CD4-positive, alpha-beta T cell (primary cell): Measurements from ENCODE around the gene LRRC75A. TPM values are rescaled to one million over a fixed set of nuclear protein-coding genes. Genes with fewer than 3 reads are reported as not detected.
A peak's percentile ranks its signal among the peaks of the same experiment; 100 is the strongest.

Source experiments
- ATAC-seq: fragments of 200-7000 bp; cut with Tn5 transposase; one replicate; pipeline ENCODE4 v1.10.0; 2022; ENCODE audit warnings: mild to moderate bottlenecking; ENCODE audit not compliant: poor library complexity
- CTCF ChIA-PET: fragments of 350-600 bp; sonication (Branson Sonifier 250); formaldehyde crosslinking; loops from one replicate; lab custom pipeline; 2021; ENCODE audit warnings: antibody characterized with exemption, inconsistent platforms; lab: Charles Lee
- POLR2A ChIA-PET: fragments of 350-600 bp; sonication (Branson Sonifier 250); formaldehyde crosslinking; loops from one replicate; lab custom pipeline; 2021; ENCODE audit warnings: antibody characterized with exemption, inconsistent platforms; lab: Charles Lee
- DNase-seq, 14 experiments: peaks; one replicate each; pipeline ENCODE4 v3.0.0-alpha.2; 2013 to 2020; ENCODE audit warnings: mixed read lengths in 2 of 14
- H3K27ac ChIP-seq, 2 donors: one replicate each; pipeline versions ENCODE4 v1.5.1 to v1.7.0; 2013; ENCODE audit warnings: low read length in 2 of 2, low read depth in 1 of 2, mild to moderate bottlenecking in 1 of 2
- H3K27me3 ChIP-seq, 2 experiments: 1 replicate in 1 of 2; 2 replicates in 1 of 2; pipeline versions ENCODE4 v1.6.1 to v1.7.0; 2013; ENCODE audit warnings: low read length in 2 of 2, control low read depth in 1 of 2, mild to moderate bottlenecking in 1 of 2, moderate library complexity in 1 of 2; ENCODE audit not compliant: insufficient read depth in 2 of 2, control insufficient read depth in 1 of 2
- H3K36me3 ChIP-seq: one replicate; pipeline ENCODE4 v1.6.1; 2013; ENCODE audit warnings: low read length, control low read depth; ENCODE audit not compliant: insufficient read depth
- H3K4me1 ChIP-seq: one replicate; pipeline ENCODE4 v1.6.1; 2013; ENCODE audit warnings: low read length, control low read depth; ENCODE audit not compliant: insufficient read depth
- H3K4me3 ChIP-seq: one replicate; pipeline ENCODE4 v1.5.1; 2013; ENCODE audit warnings: mild to moderate bottlenecking, low read length, moderate library complexity
- H3K9me3 ChIP-seq, 2 experiments: 1 replicate in 1 of 2; 2 replicates in 1 of 2; pipeline versions ENCODE4 v1.6.1 to v1.7.0; 2013; ENCODE audit warnings: low read length in 2 of 2, mild to moderate bottlenecking in 2 of 2, control low read depth in 1 of 2, moderate library complexity in 1 of 2; ENCODE audit not compliant: control insufficient read depth in 1 of 2, insufficient read depth in 1 of 2
- H3K27ac Mint-ChIP-seq: one replicate; pipeline ENCODE4 v1.8.0; 2020; ENCODE audit warnings: mixed read lengths
- H3K27me3 Mint-ChIP-seq: one replicate; pipeline ENCODE4 v1.8.0; 2021; ENCODE audit warnings: mixed read lengths
- H3K36me3 Mint-ChIP-seq: one replicate; pipeline ENCODE4 v1.8.0; 2021; ENCODE audit warnings: low read depth, mixed read lengths
- H3K4me1 Mint-ChIP-seq: one replicate; pipeline ENCODE4 v1.8.0; 2021; ENCODE audit warnings: low read depth, mixed read lengths
- H3K4me3 Mint-ChIP-seq: one replicate; pipeline ENCODE4 v1.8.0; 2020; ENCODE audit warnings: mild to moderate bottlenecking, mixed read lengths
- H3K9me3 Mint-ChIP-seq: one replicate; pipeline ENCODE4 v1.8.0; 2020; ENCODE audit warnings: mixed read lengths
- intact Hi-C, 2 experiments: fragments of 100-400 bp; cut with DNase I in 1 of 2; cut with micrococcal nuclease in 1 of 2; formaldehyde crosslinking; loops; one replicate each; pipeline versions ENCODE4 v1.15.1 to v1.9.0; 2023 to 2025; cut with DNase I, micrococcal nuclease
- total RNA-seq, 174 experiments: library from RNA in 2 of 174; stranded (reverse) in 2 of 174; gene quantifications; one replicate each; pipeline ENCODE4 v1.2.3 and lab custom pipeline; 2021 to 2026
- TF ChIP-seq, protein P1 (sequence below): fragments of 200-600 bp; IDR thresholded peaks from one replicate; pipeline ENCODE4 v1.8.0; 2022; ENCODE audit warnings: antibody characterized with exemption, mild to moderate bottlenecking

LRRC75A gene
- total RNA-seq, 2 experiments from 2014 or later = 1.5 to 1.9 TPM

DNA sequence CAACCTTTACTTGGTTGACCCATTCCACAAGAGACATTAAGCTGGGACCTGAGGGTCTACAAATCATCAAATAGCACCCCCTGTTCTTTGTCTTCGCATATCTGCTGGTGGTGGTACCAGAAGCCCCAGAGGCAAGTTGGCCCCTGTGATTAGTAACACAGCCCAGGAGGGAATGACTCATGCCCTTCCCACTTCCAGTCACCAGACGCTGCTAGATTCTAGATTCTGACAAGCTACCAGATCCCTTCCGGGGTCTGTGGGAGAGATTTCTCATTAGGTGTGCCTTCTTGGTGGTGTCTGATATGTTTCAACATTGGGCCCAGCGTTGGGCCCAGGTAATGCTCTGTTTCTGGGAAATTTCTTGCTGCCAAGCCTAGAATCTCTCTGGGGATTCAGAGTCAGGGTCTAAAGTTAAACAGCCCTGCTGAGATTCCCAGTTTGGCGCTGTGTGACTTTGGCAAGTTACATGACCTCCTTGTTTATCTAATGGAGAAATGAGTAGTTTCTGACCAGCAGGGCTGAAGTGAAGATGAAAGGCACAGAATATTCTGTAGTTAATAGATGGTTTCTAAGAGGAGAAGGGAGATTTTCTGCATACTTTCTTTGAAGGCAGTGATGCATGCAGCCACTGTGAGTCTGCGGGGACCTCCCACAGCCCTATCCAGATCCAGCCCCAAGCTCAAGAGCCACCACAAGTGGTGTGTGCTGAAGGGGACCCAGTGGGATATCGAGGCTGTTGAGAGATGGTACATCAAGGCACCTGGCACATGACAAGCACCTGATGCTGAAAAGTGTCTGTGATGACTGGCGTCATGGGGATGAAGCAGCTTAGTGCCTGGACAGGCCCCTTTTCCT is 72.7 kb downstream of the LRRC75A start:
- ChIA-PET CTCF (interaction anchor here (0.8 to 1.1 kb wide), 2 partner anchors 9 to 55 kb away, joined by 4 to 6 read pairs; no protein-coding TSS in a partner anchor), POLR2A (interaction anchor here (0.6 kb wide), 1 partner anchor 9 kb away, joined by 3 read pairs; no protein-coding TSS in a partner anchor)
- TF ChIP-seq, protein P1, sequence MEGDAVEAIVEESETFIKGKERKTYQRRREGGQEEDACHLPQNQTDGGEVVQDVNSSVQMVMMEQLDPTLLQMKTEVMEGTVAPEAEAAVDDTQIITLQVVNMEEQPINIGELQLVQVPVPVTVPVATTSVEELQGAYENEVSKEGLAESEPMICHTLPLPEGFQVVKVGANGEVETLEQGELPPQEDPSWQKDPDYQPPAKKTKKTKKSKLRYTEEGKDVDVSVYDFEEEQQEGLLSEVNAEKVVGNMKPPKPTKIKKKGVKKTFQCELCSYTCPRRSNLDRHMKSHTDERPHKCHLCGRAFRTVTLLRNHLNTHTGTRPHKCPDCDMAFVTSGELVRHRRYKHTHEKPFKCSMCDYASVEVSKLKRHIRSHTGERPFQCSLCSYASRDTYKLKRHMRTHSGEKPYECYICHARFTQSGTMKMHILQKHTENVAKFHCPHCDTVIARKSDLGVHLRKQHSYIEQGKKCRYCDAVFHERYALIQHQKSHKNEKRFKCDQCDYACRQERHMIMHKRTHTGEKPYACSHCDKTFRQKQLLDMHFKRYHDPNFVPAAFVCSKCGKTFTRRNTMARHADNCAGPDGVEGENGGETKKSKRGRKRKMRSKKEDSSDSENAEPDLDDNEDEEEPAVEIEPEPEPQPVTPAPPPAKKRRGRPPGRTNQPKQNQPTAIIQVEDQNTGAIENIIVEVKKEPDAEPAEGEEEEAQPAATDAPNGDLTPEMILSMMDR = no peak
- Mint-ChIP-seq H3K4me3 (peak overlapping the region; percentile 75), H3K36me3 (peaks cover 74% of the 10 kb centered on the region), H3K4me1 (peaks cover 52% of the 10 kb centered on the region), H3K27me3 (no peaks in the 10 kb centered on the region), H3K27ac (peak overlapping the region; percentile 85), H3K9me3 (no peaks in the 10 kb centered on the region)
- no peak for ATAC-seq
- H3K36me3 ChIP-seq = peaks cover 61% of the 10 kb centered on the region
- H3K27me3 ChIP-seq = no peaks in the 10 kb centered on the region
- H3K9me3 ChIP-seq = no peaks in the 10 kb centered on the region
- intact Hi-C loops = loop anchor here in 1 of 2 experiments (2.0 to 10.0 kb wide), 2 partner anchors 18 to 54 kb away; no protein-coding TSS in a partner anchor
- H3K27ac ChIP-seq = peak overlapping the region in 1 of 2 donors; percentile 44
- peak in 8 of 14 experiments; percentile 15 to 67 (median 44) for DNase-seq
- H3K4me1 ChIP-seq = peaks cover 64% of the 10 kb centered on the region
- H3K4me3 ChIP-seq = peak overlapping the region; percentile 14

DNA sequence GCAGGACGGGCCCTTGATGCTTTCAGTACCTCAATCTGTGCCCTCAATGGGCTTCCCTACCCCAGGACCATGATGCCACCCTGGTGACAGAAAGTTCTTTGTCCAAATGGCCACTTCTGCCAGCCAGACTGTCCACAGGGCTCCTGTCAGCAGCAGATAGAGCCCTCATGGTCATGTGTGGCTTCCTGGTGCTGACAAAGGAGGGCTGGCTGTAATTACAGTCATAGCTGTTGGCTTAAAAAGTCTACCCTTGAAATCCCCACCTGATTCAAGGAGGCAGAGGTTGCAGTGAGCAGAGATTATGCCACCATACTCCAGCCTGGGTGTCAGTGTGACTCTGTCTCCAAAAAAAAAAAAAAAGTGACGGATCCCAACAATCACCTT is 73.3 kb downstream of the LRRC75A start:
- Mint-ChIP-seq H3K4me3 (peak overlapping the region; percentile 75), H3K4me1 (peaks cover 55% of the 10 kb centered on the region), H3K36me3 (peaks cover 74% of the 10 kb centered on the region), H3K27me3 (no peaks in the 10 kb centered on the region), H3K27ac (peak overlapping the region; percentile 85), H3K9me3 (no peaks in the 10 kb centered on the region)
- Histone ChIP-seq H3K4me3 (no peak overlapping the region), H3K9me3 (no peaks in the 10 kb centered on the region), H3K36me3 (peaks cover 60% of the 10 kb centered on the region), H3K27ac (peak overlapping the region in 1 of 2 donors; percentile 18), H3K27me3 (no peaks in the 10 kb centered on the region), H3K4me1 (peaks cover 64% of the 10 kb centered on the region)
- DNase-seq (no peak), ATAC-seq (no peak)
- TF ChIP-seq, protein P1 = no peak
- intact Hi-C loops = loop anchor here in 1 of 2 experiments (2.0 to 10.0 kb wide), 2 partner anchors 18 to 54 kb away; no protein-coding TSS in a partner anchor
- POLR2A ChIA-PET = interaction anchor here (0.6 kb wide), 1 partner anchor 9 kb away, joined by 3 read pairs; no protein-coding TSS in a partner anchor
- CTCF ChIA-PET = interaction anchor here (0.8 to 1.1 kb wide), 2 partner anchors 9 to 55 kb away, joined by 4 to 6 read pairs; no protein-coding TSS in a partner anchor

DNA sequence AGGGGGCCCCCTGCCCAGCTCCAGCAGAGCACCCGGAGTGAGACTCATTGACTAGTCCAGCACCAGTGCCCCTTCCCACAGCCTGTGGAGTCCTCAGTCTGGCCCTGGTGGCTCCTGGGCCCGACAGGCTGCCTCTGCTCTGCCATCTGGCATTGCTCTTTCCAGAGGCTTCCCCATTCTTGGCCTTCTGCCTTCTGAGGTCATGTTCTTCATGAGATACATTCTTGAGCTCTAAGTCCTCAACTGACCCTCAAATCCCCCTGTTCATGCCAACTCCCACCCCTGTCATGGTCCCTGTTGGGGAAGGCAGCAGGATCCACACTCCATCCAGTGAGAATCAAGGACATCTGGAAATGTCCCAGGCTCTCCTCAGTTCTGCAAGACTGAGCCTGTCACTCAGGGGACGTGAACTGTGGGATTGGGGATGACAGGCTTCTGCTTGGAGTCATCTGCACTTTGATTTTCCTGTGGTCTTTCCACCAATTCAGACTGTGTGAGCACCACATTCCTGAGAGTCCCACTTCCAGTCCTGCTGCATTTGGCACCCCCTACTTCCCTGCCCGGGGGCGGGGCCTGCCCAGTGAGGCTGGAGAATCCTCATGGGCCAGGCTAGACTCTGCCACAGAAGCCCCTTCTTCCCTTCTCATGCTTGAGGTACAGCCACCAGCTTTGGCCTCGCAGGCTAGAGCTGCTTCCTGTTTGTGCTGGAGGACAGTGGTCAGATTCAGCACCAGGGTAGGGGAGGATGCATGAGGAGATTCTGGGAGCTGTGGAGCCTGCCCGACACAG is 73.9 kb downstream of the LRRC75A start:
- H3K27me3 Mint-ChIP-seq = no peaks in the 10 kb centered on the region
- H3K4me3 Mint-ChIP-seq = peak overlapping the region; percentile 58
- intact Hi-C loops = loop anchor here in 1 of 2 experiments (2.0 to 10.0 kb wide), 2 partner anchors 19 to 53 kb away; no protein-coding TSS in a partner anchor
- H3K9me3 Mint-ChIP-seq = no peaks in the 10 kb centered on the region
- Histone ChIP-seq H3K4me3 (no peak overlapping the region), H3K27me3 (no peaks in the 10 kb centered on the region), H3K4me1 (peaks cover 60% of the 10 kb centered on the region), H3K27ac (peak overlapping the region in 1 of 2 donors; percentile 18), H3K9me3 (no peaks in the 10 kb centered on the region), H3K36me3 (peaks cover 54% of the 10 kb centered on the region)
- POLR2A ChIA-PET = interaction anchor here (1.5 kb wide), 1 partner anchor 11 kb away, joined by 5 read pairs; no protein-coding TSS in a partner anchor
- TF ChIP-seq, protein P1 = no peak
- CTCF ChIA-PET = interaction anchor here (1.1 to 5.3 kb wide), 2 partner anchors 54 kb away, joined by 4 to 26 read pairs; no protein-coding TSS in a partner anchor
- ATAC-seq = no peak
- peaks cover 68% of the 10 kb centered on the region for H3K36me3 Mint-ChIP-seq
- DNase-seq = no peak
- peaks cover 55% of the 10 kb centered on the region for H3K4me1 Mint-ChIP-seq
- peak overlapping the region; percentile 85 for H3K27ac Mint-ChIP-seq
